ENCODE data around the gene FAF1.
"Not testable (repeated sequence)": the region's sequence is repeated elsewhere in the genome, so short reads cannot be mapped to it uniquely, and the experiment has no call there.

The FAF1 gene

DNA sequence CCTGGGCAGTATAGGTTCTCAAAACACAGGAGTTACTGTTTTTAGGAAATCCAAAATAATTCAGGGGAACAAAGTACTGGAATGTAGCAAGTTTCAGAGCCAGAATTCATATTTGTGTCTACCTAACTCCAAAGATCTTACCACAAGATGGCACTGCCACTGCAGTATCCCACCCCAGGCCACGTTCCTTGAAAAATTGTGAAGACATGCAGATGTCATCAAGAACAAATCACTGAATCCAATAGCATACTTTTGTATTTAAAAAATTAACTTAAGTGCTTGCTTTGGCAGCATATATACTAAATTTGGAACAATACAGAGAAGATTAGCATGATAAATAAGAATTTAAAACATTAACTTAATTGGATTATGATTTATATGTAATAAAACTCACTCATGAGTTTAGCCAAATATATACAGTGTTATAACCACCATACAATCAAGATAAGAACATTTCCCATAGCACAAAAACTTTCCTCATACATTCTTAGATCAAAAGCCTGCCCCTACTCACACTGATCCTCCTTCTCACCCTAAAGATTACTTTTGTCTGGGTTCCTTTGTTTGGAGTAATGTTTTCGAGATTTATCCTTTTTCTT is 209.9 kb downstream of the FAF1 start:
- no peak for DNase-seq

DNA sequence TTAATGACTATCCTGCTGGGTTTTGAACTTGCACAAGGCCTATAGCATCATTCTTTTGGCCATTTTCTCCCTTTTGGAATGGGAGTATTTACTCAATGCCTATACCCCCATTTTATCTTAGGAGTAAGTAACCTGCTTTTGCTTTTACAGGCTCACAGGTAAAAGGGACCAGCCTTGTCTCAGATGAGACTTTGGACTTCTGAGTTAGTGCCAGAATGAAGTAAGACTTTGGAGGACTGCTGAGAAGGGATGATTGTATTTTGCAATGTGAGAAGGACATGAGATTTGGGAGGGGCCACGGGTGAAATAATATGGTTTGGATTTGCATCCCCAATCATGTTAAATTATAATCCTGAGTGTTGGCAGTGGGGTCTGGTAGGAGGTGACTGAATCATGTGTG is 212.7 kb downstream of the FAF1 start:
- DNase-seq = no peak

DNA sequence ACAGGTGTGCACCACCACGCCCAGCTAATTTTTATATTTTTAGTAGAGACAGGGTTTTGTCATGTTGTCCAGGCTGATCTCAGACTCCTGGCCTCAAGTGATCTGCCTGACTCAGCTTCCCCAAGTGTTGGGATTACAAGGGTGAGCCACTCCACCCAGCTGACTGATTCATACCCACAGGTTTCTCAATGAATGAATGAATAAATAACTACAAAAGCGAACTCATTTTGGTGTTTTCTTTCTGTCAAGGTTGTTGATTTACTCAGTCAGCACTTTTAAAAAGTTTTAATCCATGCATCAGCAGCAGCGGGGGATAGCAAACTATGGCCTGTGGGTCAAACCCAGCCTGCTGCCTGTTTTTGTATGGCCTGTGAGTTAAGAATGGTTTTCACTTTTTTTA is 217.5 kb downstream of the FAF1 start:
- DNase-seq = no peak

DNA sequence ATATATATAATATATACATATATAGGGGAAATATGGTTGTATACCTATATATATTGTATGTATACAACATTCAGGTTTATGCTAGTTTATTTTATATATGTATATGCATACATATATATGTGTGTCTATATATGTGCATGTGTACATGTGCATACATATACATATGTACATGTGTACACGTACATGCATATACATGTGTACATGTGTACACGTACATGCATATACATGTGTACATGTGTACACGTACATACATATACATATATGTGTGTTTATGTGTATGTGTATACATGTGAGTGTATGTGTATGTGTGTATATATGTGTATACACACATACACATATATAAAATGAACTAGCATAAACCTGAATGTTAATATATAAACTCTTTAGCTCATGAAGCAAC is 220.9 kb downstream of the FAF1 start:
- no peak for DNase-seq

DNA sequence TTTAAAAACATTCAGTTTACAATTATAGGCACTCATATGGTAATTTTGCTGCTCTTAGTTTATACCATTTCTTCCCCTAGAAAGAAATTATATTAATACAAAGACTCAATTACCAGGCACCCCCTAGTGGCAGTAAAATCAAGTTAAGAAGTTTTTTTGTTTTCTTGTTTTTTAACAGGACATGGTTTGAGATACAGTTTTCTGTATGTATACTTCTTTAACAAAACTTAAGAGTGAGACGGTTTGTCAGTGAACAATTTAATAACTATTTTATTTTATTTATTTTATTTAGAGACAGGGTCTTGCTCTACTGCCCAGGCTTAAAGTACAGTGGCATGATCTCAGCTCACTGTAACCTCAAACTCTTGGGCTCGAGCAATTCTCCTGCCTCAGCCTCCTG is 224.6 kb downstream of the FAF1 start:
- DNase-seq = no peak

DNA sequence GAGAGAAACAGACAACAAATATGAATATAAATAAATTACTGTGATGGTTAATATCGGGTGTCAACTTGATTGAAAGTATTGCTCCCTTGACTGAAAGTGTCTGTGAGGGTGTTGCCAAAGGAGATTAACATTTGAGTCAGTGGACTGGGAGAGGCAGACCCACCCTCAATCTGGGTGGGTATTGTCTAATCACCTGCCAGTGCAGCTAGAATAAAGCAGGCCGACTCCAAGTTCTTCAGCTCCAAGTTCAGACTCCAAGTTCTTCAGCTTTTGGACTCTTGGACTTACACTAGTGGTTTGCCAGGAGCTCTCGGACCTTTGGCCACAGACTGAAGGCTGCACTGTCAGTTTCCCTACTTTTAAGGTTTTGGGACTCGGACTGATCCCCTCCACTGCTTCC is 232.5 kb downstream of the FAF1 start:
- DNase-seq = not testable (repeated sequence)

DNA sequence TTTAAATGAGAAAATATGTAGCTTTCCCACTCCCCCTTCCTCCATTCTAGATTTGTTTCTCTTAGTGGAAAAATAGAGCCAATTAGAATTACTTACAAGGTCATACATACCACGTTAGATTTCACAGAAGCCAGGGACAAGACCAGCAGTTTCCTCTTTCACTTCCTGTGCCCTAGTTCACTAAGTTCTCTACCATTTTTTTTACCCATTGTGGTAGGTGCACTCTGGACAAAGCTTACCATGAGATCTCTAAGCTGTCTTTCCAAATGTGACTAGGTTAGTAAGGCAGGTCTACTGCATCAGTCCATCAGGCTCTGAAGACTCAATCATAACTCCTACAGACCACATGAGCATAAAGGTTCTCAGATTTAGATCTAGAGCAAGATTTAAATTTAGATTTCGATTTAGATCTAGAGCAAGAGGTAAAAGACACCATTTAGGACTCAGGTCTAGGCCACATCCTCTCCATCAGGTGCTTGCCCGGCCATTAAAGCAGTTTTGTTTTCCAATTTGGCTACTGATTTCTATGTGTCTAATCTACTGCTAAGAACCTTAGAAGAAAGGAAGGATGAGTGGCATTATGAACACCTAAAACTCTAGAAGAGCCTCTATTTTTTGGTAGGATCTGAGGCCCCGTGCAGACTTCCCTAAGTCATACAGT is 235.3 kb downstream of the FAF1 start:
- DNase-seq = peak; percentile 33

DNA sequence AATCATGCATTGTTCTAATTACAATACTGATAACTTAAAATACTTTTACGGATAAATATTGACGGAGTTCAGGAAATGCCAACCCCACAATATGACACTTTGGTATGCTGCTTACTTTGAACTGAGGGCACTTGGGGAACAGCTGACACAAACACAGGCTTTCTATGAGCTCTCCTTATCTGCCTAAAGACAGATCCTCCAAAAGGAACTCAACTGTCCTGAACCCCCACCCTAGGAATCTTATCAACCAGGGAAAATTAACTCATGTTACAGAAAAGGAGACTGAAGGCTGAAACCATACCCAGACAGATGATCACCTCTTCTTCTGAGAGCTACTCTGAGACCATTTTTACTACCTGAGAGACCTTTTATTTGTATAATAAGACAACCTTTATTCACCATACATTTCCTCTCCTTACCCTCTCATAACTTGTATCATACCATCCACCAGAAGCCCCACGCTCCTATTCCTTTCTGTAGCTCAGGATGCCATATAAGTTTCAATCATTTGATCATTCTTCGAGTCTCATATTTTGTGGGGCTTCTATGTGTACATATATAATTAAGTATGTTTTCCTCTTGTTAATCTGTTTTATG is 239.5 kb downstream of the FAF1 start:
- DNase-seq = no peak

DNA sequence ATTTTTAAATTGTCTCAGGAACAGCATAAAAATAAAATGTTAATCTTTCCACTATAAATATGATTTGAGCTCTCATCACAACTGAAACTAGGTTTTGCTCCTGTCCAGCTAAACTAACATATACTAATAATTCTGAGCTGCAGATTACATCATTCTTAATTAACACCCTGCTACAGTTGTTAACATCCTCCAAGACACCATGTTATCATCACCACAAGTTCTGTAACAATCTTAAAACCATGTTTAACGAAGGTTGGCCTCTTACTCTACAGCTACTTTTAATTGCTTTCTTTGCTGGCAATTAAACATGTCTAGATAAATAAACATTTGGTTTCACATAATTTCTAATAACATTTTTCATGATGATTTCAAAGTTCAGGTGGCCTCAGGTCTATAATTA is 240.9 kb downstream of the FAF1 start:
- DNase-seq = no peak

DNA sequence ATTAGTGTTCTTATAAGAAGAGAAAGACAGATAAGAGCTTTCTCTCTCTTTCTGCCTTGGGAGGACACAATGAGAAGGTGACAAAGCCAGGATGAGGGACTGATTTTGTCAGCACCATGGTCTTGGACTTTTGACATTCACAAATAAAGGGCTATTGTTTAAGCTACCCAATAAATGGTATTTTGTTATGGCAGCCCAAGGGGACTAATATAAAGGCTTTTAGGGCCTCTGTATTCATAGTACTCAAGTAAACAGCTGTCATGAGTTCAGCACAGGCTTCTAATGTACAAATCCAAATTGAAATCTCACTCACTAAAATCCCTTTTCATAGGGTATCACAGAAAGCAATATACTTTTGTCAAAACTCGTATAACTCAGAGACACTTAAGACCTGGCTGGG is 242.7 kb downstream of the FAF1 start:
- no peak for DNase-seq

DNA sequence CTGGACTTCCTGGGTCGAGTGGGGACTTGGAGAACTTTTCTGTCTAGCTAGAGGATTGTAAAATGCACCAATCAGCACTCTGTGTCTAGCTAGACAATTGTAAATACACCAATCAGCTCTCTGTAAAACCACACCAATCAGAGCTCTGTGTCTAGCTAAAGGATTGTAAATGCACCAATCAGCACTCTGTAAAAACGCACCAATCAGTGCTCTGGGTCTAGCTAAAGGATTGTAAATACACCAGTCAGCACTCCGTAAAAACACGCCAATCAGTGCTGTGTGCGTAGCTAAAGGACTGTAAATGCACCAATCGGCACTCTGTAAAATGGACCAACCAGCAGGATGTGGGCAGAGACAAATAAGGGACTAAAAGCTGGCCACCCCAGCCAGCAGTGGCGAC is 243.6 kb downstream of the FAF1 start:
- not testable (repeated sequence) for DNase-seq

DNA sequence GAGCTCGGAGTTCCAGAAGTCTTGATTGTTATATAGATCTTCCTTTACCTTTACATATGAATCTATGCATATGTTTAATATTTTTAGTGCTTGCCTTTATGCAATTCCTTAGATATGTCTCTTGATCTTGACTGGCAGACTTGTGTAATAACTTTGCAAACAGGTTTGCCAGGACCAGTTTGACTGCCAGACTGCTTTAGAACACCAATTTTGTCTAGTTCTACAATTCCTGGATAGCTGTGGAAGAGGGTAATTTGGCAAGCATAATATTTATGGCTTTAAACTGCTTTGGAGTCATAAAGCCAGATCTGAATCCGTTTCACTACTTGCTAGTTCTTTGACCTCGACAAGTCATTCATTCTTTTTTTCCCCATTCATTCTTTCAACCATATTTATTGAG is 250.0 kb downstream of the FAF1 start:
- no peak for DNase-seq

DNA sequence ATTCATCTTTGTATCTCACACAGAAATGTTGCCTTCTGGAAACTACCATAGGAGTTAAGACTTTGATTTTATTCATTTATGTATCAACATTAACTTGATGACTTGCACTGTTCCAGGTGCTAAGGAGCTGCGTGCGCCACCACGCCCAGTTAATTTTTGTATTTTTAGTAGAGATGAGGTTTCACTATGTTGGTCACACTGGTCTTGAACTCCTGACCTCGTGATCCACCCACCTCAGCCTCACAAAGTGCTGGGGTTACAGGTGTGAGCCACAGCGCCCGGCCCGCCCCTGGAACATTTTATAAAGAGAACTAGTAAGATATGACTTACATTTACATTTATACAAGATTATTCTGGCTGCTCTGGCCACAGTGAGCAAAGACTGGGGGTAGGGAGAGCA is 252.2 kb downstream of the FAF1 start:
- no peak for DNase-seq

DNA sequence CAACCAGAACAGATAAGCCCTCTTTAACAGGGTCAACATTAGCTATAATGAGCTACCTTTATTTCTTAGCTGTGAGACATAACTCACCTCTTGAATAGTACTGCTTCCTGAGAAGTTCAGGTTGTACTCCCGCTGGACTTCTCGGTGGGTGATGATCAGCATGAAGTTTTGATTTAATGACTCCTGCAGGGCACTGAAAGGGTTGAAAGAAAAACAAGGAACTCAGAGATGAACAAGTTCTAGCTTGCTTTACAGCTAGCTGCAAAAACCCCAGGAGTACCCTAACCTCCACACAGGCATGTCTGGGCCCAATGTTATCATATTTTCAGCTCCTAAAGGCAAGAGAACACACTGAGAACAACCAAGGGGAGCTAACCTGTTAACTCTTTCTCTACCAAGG is 254.4 kb downstream of the FAF1 start:
- no peak for DNase-seq

DNA sequence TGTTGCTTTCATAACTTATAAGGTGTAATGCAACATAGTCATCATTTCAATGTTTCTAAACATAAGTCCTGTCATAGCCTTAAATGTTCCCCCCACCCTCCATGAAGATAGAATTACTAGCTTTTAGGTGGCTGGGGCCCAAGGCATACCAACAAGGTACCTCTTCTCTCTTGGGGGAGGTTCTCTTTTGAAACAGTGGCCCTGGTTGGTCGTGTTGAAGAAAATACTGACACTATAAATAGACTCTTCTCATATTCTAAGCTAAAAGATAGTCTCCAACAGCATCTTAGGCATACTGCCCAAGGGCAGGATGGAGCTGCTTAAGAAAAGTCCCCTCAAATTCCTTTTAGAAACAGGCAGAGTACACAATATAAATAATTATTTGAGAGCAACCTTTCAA is 255.0 kb downstream of the FAF1 start:
- DNase-seq = no peak

DNA sequence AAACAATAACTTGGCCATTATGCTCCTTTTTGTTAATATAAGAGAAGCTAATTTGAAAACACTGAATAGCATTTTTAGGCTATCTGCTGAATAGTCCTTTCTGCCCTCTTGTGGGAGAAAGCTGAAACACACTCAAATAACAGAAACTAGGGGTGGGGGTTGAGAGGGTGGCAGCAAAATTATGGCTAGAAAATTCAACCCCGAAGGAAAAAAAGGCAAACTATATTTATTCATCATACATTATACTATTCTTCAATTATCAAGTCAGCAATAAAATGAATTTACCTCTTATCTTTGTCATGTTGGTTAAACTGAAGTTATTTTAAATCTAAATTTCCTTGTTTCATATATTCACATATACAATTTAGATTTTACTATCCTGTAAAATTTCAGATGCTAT is 255.9 kb downstream of the FAF1 start:
- DNase-seq = peak; percentile 33

DNA sequence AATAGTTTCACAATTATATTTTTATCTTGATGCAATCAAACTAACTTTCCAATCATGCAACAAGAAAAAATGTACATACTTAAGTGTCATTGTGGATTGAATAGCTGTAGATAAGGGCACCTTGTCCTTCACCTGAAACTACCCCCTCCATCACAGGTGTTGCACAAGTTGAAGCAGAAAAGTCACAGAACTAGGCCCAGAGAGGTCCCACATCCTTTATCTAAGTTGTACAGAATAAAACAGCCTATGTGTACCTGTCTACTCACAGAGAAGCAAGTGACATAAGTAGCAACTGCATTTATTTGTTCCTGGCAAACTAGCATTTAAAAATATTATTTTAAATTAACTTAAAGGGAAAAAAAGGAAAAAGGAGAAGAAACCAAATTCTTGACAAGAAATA is 256.8 kb downstream of the FAF1 start:
- no peak for DNase-seq

DNA sequence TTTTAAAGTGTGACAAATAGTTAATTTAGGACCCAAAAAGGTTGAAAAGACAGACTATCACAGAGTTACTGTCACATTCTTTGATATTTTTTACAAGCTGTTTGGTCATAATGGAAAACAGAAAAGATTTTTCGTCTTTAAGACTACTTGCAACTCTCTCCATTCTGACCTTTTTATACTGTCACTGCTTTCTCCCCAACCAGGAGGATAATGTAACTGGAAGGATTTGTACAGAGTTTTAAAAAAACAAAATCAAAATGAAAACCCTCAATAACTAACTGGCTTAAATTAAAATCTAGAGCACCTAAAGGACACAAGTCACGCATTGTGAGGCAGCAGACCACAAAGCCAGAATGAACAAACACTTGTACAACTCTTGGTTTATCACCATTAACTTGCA is 257.7 kb downstream of the FAF1 start:
- DNase-seq = no peak

DNA sequence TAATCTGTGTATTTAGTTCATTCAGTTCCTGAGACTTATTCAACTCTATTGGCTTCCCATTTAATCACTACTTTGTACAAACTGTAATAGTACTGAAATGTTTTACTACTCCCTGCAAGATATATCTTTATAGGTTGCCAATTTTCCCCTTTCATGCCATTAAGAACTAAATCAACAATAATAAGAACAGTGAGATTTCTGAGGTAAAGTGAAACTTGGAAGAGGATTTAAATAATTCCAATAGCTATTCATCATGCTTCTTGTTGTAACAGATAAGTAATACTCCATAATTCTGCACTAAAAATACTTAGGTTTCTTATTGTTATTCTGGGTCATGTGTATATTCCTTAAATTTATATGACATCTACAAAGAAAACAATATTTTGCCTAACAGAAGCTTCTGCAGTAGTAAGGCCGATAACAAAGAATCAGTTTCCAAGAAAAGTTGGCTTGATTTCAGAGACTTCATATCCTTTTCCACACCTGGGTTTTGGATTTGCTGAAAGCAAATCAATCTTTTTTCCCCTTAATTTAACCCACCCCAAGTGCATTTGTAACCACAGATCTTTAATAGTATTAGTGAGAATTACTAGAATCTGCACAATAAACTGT is 258.3 kb downstream of the FAF1 start:
- no peak for DNase-seq

DNA sequence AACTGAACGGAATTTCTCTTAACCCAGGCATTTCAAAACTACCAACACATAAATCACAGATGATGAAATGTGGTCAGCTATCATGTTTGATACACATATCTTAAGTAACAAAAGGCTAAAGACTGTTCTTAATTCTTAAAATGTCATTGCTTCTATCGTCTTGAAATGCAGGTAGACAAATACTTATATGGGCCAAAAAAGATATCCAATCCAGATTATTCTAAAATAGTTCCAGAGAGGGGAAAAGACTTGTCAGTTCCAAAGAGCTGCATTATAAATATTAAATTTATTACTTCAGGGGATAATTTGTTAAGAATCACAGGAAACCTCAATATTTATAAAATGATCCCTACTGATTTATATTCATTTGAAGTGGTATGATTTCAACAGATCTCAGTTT is 259.4 kb downstream of the FAF1 start:
- DNase-seq = no peak

DNA sequence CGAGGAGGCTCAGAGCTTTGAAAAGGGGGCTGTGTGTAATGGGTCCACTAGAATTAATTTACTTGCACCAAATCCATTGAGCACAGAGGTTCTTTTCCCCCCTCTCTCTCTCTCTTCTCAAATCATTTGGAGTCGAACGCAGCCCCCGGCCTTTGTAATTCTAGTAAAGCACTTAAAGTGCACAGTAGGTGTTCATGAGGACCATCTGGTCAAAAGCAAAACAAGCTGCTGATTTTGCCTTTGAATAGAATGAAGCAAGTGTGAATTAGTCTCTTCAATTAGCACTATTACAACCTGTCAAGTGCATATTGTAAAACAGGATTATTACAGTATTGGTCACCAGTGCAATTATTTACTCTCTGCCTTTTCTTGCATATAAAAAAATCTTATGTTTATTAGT is 259.9 kb downstream of the FAF1 start:
- DNase-seq = no peak

DNA sequence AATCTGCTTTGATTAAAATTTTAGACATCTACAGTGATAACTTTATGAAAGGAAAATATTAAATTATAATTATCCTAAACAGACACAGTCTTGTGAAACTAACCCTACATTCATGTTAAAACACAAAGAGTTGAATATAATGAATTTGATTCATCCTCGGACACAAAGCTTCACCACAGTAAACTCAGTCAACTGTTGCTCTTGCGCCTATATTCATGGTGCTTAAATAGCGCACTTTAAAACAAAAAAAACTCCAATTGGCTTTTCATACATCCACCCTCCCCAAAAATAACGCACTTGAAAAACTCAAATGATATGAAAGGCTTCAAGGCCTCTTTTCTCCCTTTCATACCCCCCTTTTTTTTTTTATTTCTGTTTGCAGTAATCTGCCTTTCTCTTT is 260.3 kb downstream of the FAF1 start:
- DNase-seq = no peak

DNA sequence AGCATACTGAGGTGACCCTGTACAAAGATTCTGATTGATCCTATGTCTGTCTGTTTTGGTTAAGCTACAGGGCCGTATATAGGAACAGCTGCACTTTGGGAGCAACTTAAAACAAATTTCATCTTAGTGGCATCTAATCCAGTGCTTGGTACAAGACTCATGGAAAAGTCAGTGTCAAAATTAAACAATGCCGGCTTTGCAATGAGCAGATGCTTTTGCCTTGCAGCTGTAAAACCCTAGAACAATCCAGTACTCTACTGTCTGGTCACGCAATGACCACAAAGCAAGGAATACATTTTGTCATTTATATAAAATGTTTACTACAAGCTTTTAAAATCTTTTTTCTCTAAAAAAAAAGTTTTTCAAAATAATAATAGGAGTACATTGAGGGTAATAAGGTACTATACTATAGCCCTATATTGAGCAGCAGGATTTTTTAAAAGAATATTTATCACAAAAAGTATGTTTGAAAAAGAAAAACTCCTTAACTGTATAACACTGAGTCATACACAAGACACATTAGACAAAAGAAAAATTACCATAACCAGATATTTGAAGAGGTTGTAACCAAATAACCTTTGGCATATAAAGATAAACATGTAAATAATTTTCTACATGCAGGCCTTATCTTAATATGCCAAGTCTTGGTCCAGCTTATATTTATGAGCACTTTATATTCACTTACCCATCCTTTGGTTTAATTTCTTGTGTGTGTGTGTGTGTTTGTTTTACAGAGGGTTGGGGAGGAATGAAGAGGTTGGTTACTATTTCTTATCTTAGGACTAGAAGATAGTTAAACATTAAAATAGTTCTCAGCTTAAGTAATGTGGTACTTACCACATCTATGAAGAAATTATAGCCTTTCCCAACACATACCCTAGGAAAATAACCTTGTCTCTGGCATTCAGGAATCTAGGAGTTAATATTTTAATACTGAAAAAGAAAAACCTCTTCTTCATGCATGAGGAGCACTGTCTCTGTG is 262.3 kb downstream of the FAF1 start:
- no peak for DNase-seq

Data from activated CD4-positive, alpha-beta T cell treated with anti-CD3 and anti-CD28 coated beads, Interleukin-2, amount 50 U/mL, for 16 hours (primary cell).